ENCODE results near the gene AKR1E2. TPM values are rescaled to one million over a fixed set of nuclear protein-coding genes. Genes with fewer than 3 reads are reported as not detected.

Gene AKR1E2
- total and polyA plus RNA-seq, 2 experiments from 2014 or later: 5.2 to 16.0 TPM

DNA sequence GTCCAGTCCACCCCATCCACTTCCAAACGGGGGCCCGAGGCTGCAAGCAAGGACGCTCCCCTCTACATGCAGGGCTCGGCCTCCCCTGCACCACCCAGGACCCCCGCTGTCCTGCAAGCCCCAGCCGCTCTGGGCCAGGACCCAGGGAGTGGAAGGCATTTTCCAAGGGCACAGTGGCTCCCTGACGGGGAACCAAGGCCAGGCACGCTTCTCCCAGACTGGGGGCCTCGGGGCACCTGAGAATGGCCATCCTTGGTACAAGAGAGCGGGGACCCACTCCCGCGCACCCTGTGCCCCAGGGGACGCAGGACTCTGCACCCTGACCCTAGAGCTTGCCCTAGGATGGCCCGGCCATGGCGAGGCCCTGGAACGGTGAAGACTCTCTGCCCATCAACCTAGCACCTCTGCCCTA is 545 bp upstream of the AKR1E2 start:
- Histone ChIP-seq H3K36me3 (ENCODE audit: low read depth) (no peaks in the 10 kb centered on the region), H3K27ac (peak overlapping the region; percentile 89), H2AFZ (peak overlapping the region; percentile 96), H3K9ac (no peak overlapping the region; the same call in 1 of the 2 replicates), H3K4me3 (peak overlapping the region; percentile 79), H3F3A (ENCODE audit: insufficient read depth) (no peaks in the 10 kb centered on the region), H3K9me2 (ENCODE audit: insufficient read depth) (no peaks in the 10 kb centered on the region), H3K79me2 (ENCODE audit: insufficient read depth) (peaks cover 11% of the 10 kb centered on the region), H3K27me3 (replicated peaks; ENCODE audit: insufficient read depth) (no peaks in the 10 kb centered on the region), H3K4me1 (ENCODE audit: insufficient read depth) (peaks cover 19% of the 10 kb centered on the region), H3K9me3 (ENCODE audit: low read depth) (no peaks in the 10 kb centered on the region), H3K4me2 (ENCODE audit: unreplicated experiment) (peak overlapping the region; percentile 85), H4K20me1 (ENCODE audit: insufficient read depth) (no peaks in the 10 kb centered on the region)
- WGBS, 2 experiments (ENCODE audit: low coverage in 1 of 2, low lambda C conversion rate in 2 of 2, missing lambda C conversion rate in 2 of 2): 91 to 93% methylated on average over 13 to 16 of the region's 16 CpGs
- in situ Hi-C loops (cut with MboI): loop anchor here (25.0 kb wide), 1 partner anchor 787 kb away; no protein-coding TSS in a partner anchor
- no peak for TF ChIP-seq EZH2phosphoT487 (IDR thresholded peaks at IDR 0.05; ENCODE audit: insufficient read depth, low read depth)
- TF ChIP-seq EZH2 (IDR thresholded peaks at IDR 0.05; ENCODE audit: insufficient read depth, poor library complexity, severe bottlenecking): no peak
- DNase-seq: no peak

DNA sequence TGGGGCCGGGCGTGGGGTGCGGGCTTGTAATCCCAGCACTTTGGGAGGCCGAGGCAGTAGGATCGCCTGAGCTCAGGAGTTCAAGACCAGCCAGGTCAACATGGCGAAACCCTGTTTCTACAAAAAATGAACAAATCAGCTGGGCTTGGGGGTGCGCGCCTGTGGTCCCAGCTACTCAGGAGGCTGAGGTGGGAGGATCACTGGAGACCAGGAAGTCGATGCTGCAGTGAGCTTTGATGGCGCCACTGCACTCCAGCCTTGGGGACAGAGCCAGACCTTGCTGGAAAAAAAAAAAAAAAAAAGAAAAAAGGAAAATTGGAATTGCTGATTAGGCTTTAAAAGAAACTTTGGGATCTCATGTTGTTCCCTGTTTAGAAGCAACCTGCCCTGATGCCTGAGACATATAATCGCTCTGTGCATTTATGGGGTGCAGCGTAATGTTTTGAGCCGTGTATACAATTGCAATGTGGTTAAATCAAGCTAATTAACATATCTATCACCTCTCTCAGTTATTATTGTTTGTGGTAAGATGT is 851 bp downstream of the AKR1E2 start:
- Histone ChIP-seq H3K4me1 (ENCODE audit: insufficient read depth) (peaks cover 19% of the 10 kb centered on the region), H3K27me3 (replicated peaks; ENCODE audit: insufficient read depth) (no peaks in the 10 kb centered on the region), H3K9me3 (ENCODE audit: low read depth) (no peaks in the 10 kb centered on the region), H3K79me2 (ENCODE audit: insufficient read depth) (peaks cover 11% of the 10 kb centered on the region), H3K4me2 (ENCODE audit: unreplicated experiment) (peak overlapping the region; percentile 85), H3F3A (ENCODE audit: insufficient read depth) (no peaks in the 10 kb centered on the region), H3K27ac (peak overlapping the region; percentile 89), H3K9me2 (ENCODE audit: insufficient read depth) (no peaks in the 10 kb centered on the region), H3K4me3 (peak overlapping the region; percentile 79), H3K36me3 (ENCODE audit: low read depth) (no peaks in the 10 kb centered on the region; the same call in 1 of the 2 replicates), H3K9ac (peak overlapping the region; percentile 87), H4K20me1 (ENCODE audit: insufficient read depth) (no peaks in the 10 kb centered on the region), H2AFZ (peak overlapping the region; percentile 96)
- DNase-seq: no peak
- WGBS, 2 experiments (ENCODE audit: low coverage in 1 of 2, low lambda C conversion rate in 2 of 2, missing lambda C conversion rate in 2 of 2): 26 to 29% methylated on average over 13 of the region's 13 CpGs
- in situ Hi-C loops (cut with MboI): loop anchor here (25.0 kb wide), 1 partner anchor 785 kb away; no protein-coding TSS in a partner anchor
- TF ChIP-seq EZH2 (IDR thresholded peaks at IDR 0.05; ENCODE audit: insufficient read depth, poor library complexity, severe bottlenecking): no peak
- TF ChIP-seq EZH2phosphoT487 (IDR thresholded peaks at IDR 0.05; ENCODE audit: insufficient read depth, low read depth): no peak

DNA sequence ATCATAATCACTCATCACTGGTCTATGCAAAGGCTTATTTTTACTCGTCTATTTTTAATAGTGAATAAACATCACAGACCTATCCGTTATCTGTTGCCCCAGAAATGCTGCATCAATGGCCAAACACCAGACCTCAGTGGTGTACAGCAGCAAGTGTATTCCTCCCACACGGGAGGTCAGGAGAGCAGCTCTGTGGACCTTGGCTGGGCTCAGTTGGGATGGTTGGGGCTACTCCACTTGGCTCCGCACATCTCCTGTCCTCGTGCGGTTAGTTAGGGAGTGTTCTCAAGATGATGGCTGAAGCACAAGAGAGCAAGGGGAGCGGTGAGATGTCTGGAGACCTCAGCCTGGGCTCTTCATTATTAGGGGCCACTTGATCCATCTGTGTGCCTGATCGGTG is 2.0 kb downstream of the AKR1E2 start:
- Histone ChIP-seq H3K36me3 (ENCODE audit: low read depth) (peaks cover 7% of the 10 kb centered on the region), H3K9ac (no peak overlapping the region), H3K79me2 (ENCODE audit: insufficient read depth) (peaks cover 11% of the 10 kb centered on the region), H3K27ac (no peak overlapping the region), H3K4me1 (ENCODE audit: insufficient read depth) (peaks cover 19% of the 10 kb centered on the region), H3K9me3 (ENCODE audit: low read depth) (no peaks in the 10 kb centered on the region), H2AFZ (no peak overlapping the region), H3K4me3 (no peak overlapping the region; the same call in 1 of the 2 replicates), H4K20me1 (ENCODE audit: insufficient read depth) (no peaks in the 10 kb centered on the region), H3K27me3 (replicated peaks; ENCODE audit: insufficient read depth) (no peaks in the 10 kb centered on the region), H3K9me2 (ENCODE audit: insufficient read depth) (no peaks in the 10 kb centered on the region), H3K4me2 (ENCODE audit: unreplicated experiment) (no peak overlapping the region), H3F3A (ENCODE audit: insufficient read depth) (no peaks in the 10 kb centered on the region)
- DNase-seq: no peak
- TF ChIP-seq EZH2 (IDR thresholded peaks at IDR 0.05; ENCODE audit: insufficient read depth, poor library complexity, severe bottlenecking) (no peak), EZH2phosphoT487 (IDR thresholded peaks at IDR 0.05; ENCODE audit: insufficient read depth, low read depth) (no peak)
- 67 to 69% methylated on average over 8 of the region's 8 CpGs for WGBS, 2 experiments (ENCODE audit: low coverage in 1 of 2, low lambda C conversion rate in 2 of 2, missing lambda C conversion rate in 2 of 2)
- in situ Hi-C loops (cut with MboI): loop anchor here (25.0 kb wide), 1 partner anchor 784 kb away; no protein-coding TSS in a partner anchor

DNA sequence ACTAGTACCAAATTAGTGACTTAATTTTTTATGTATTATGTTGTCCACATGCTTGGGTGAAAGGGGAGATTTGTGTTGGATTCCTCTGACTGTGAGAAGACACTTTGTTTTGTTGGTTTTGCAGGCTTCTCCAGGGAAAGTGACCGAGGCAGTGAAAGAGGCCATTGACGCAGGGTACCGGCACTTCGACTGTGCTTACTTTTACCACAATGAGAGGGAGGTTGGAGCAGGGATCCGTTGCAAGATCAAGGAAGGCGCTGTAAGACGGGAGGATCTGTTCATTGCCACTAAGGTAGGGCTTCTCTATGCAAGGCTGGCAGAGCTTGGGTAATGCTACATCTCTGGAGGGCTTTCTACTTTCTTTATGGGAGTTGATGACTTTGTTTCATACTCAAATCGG is 4.5 kb downstream of the AKR1E2 start:
- Histone ChIP-seq H3K4me1 (ENCODE audit: insufficient read depth) (peaks cover 19% of the 10 kb centered on the region), H3K9ac (no peak overlapping the region), H3K36me3 (ENCODE audit: low read depth) (peaks cover 7% of the 10 kb centered on the region), H4K20me1 (ENCODE audit: insufficient read depth) (no peaks in the 10 kb centered on the region), H3K79me2 (ENCODE audit: insufficient read depth) (peaks cover 11% of the 10 kb centered on the region), H3K27ac (no peak overlapping the region), H2AFZ (no peak overlapping the region), H3K27me3 (replicated peaks; ENCODE audit: insufficient read depth) (no peaks in the 10 kb centered on the region), H3K4me2 (ENCODE audit: unreplicated experiment) (no peak overlapping the region), H3F3A (ENCODE audit: insufficient read depth) (no peaks in the 10 kb centered on the region), H3K4me3 (no peak overlapping the region), H3K9me2 (ENCODE audit: insufficient read depth) (no peaks in the 10 kb centered on the region), H3K9me3 (ENCODE audit: low read depth) (no peaks in the 10 kb centered on the region)
- in situ Hi-C loops (cut with MboI): loop anchor here (25.0 kb wide), 1 partner anchor 782 kb away; no protein-coding TSS in a partner anchor
- no peak for TF ChIP-seq EZH2phosphoT487 (IDR thresholded peaks at IDR 0.05; ENCODE audit: insufficient read depth, low read depth)
- no peak for TF ChIP-seq EZH2 (IDR thresholded peaks at IDR 0.05; ENCODE audit: insufficient read depth, poor library complexity, severe bottlenecking)
- DNase-seq: no peak
- WGBS, 2 experiments (ENCODE audit: low coverage in 1 of 2, low lambda C conversion rate in 2 of 2, missing lambda C conversion rate in 2 of 2): 85 to 87% methylated on average over 8 of the region's 8 CpGs

All from GM23248 (cell line).